ENCODE results near the gene PXMP4.

- TF ChIP-seq POLR2A (IDR thresholded peaks at IDR 0.05) (no peak), POLR2AphosphoS5 (IDR thresholded peaks at IDR 0.05) (no peak)
These were observed 26.1 kb downstream of the PXMP4 start for GRCh38 chr20:33693741-33694638.

Measured in sigmoid colon (tissue), 4 donors.